Measurements from ENCODE around the gene NPW.

The NPW gene

GRCh38 chr16:2054543-2055245, 35.1 kb downstream of the NPW start:
- DNase-seq: peak; percentile 80

DNA sequence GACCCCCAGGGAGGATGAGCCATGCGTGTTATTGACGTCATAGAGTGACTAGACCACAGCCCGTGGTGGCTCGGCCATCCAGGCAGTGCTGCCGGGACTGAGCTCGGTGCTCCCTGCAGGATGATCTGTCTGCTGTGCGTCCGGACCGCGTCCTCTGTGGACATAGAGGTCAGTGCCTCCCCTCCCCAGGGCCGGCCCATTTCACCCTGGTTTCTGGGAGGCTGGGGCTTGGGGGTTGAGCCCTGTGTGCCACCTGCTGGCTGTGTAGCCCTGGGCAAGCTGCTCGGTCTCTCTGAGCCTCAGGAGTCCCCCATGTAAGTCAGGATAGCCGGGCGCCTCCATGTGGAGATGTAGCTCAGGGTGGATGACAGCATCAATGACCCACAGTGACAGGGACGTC, 36.5 kb downstream of the NPW start:
- no peak for DNase-seq

DNA sequence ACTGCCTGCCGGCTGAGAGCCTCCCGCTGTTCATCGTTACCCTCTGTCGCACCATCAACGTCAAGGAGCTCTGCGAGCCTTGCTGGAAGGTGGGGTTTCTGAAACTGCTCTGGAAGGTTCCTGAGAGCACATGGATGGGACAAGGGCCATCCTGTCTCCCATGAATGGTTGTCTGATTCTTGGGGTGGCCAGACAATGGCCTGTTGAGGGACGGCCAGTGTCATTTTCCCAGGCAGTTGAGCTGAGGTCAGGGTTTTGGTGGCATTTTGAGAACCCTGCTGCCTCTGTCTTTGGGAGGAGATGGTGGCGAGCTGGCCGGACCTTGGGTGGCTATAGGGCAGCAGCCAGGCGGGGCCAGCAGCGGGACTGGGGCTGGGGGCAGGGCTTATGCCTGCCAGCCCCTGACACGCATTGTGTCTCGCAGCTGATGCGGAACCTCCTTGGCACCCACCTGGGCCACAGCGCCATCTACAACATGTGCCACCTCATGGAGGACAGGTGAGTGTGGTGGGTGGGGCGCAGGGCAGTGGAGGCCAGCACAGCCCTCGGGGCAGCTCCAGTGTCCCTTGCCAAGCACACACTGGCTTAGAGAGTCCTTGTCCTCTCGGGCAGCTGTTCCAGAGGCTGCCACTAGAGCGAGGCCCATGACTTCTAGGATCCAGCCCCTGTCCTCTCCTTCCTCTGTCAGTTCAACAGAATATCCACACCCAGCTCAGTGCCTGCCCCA, 37.3 kb downstream of the NPW start:
- peak; percentile 28 for DNase-seq

GRCh38 chr16:2057438-2057837, 37.9 kb downstream of the NPW start:
- DNase-seq: no peak

DNA sequence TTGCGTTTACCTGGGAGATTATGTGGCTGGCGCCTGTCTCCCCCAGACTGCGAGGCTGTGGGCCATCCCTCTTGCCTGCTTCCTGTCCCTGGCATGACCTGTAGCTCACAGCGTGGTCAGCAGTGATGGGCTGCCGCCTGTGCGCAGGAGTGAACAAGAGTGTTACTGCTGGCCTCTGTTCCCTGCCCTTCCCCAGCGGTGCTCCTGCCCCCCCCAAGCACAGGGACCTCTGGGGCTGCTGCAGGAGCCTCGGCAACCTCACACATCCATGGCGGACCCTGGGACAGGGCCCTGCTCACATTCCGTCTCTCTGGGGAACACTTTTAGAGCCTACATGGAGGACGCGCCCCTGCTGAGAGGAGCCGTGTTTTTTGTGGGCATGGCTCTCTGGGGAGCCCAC, 38.8 kb downstream of the NPW start:
- DNase-seq: no peak

GRCh38 chr16:2058872-2059271, 39.3 kb downstream of the NPW start:
- DNase-seq: no peak

DNA sequence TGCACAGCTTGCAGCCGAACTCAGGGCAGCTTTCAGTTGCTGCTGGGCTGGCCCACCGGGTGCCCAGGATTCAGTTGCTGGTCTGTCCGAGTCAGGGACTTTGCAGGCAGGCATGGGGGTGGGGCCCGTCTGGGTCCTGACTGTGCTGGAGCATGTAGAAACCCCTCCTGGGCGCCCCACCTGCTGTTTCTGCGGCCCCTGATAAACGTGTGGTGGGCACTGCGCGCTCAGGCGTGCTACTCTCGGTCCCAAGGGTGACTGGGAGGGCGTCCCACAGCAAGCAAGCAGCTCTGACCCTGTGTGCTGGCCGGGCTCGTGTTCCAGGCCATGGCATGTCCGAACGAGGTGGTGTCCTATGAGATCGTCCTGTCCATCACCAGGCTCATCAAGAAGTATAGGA, 40.8 kb downstream of the NPW start:
- no peak for DNase-seq

GRCh38 chr16:2061023-2061422, 41.4 kb downstream of the NPW start:
- no peak for DNase-seq

- no peak for DNase-seq
Observed at GRCh38 chr16:2061526-2061925, 41.9 kb downstream of the NPW start.

DNA sequence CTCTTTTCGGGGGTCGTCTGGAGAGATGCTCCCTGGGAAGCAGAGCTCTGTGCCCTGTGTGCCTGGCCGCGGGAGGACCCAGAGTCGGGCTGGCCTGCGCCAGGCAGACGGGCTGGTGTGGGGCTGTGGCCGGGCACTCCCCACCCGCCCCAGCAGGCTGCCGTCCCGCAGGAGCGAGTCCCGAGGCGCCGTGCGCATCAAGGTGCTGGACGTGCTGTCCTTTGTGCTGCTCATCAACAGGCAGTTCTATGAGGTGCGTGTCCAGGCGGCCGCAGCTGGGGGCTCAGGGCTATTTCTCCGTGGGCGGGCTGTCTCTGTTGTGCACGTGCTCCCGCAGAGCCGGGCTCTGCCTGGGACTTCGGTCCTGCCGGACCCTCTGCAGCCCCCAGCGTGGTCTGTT, 43.2 kb downstream of the NPW start:
- DNase-seq: no peak

GRCh38 chr16:2063861-2064260, 44.3 kb downstream of the NPW start:
- no peak for DNase-seq

DNA sequence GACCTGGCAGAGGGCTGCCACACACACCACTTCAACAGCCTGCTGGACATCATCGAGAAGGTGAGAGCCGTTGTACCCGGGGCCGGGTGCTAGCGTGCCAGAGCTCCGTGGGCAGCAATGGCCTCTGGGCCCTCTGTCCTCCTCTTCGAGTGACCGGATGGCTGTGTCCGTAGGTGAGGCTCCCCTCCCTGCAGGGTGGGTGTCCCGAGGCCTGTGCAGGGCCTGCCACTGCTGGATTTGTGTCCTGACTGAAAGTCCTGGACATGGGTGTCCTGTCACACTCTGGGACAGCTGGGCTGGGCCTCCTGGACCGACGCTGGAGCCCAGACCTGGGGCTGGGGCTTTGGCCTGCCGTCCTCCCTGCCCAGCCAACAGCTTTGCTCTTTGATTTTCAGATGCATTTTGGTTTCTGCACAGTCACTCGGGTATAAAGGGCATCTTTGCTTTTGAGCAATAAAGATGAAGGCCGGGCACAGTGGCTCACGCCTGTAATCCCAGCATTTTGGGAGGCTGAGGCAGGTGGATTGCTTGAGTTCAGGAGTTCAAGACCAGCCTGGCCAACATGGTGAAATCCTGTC, 44.9 kb downstream of the NPW start:
- no peak for DNase-seq

DNA sequence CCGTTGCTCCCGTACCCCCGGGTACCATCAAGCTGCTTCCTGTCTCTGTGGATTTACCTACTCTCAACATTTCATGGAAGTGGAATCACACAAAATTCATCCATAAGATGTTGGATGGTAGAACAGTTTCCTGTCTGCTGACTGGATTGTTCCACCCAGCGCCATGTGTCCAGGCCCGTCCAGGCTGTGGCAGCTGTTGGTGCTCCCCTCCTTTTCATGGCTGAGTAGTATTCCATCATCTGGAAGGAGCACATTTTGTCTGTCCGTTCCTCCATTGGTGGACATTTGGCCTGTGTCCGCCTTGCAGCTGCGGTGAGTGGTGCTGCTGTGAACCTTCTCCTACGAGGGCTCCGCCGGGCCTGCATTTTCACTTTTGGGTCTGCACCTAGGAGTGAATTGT, 46.6 kb downstream of the NPW start:
- no peak for DNase-seq
